Esophagus muscularis mucosa (tissue), 4 donors: ENCODE data around the gene GHRL. TPM values are rescaled to one million over a fixed set of nuclear protein-coding genes. Genes with fewer than 3 reads are reported as not detected.

ENCODE experiments used
- DNase-seq: peaks from one replicate; pipeline ENCODE4 v3.0.0-alpha.2; 2017; ENCODE audit errors: extremely low spot score
- H3K27ac ChIP-seq, 4 donors: fragments of 200-600 bp; sonication (generic); replicated peaks in 1 of 4; 1 replicate in 3 of 4; 2 replicates in 1 of 4; pipeline ENCODE4 v1.5.1; 2016 to 2019; ENCODE audit warnings: mild to moderate bottlenecking in 1 of 4
- H3K27me3 ChIP-seq, 4 donors: fragments of 200-600 bp; sonication (generic); one replicate each; pipeline versions ENCODE4 v1.5.1 to v1.6.0; 2016 to 2019
- H3K36me3 ChIP-seq, 4 donors: fragments of 200-600 bp; sonication (generic); one replicate each; pipeline ENCODE4 v1.5.1; 2016 to 2019
- H3K4me1 ChIP-seq, 4 donors: fragments of 200-600 bp; sonication (generic); one replicate each; pipeline ENCODE4 v1.5.1; 2016 to 2019
- H3K4me3 ChIP-seq, 4 donors: fragments of 200-600 bp; sonication (generic); 1 replicate in 2 of 4; 2 replicates in 2 of 4; pipeline ENCODE4 v1.5.1; 2016 to 2019; ENCODE audit warnings: mild to moderate bottlenecking in 4 of 4, moderate library complexity in 1 of 4
- H3K9me3 ChIP-seq, 4 donors: fragments of 200-600 bp; sonication (generic); 1 replicate in 3 of 4; 2 replicates in 1 of 4; pipeline ENCODE4 v1.5.1; 2016 to 2019
- CTCF ChIP-seq, 3 experiments: fragments of 200-600 bp in 2 of 3; fragments of 450-650 bp in 1 of 3; sonication (generic) in 2 of 3; IDR thresholded peaks; one replicate each; pipeline ENCODE4 v1.5.1; 2017 to 2019; ENCODE audit warnings: antibody characterized with exemption in 3 of 3, mild to moderate bottlenecking in 2 of 3, moderate library complexity in 1 of 3
- EP300 ChIP-seq: sonication (generic); formaldehyde crosslinking; IDR thresholded peaks from one replicate; pipeline ENCODE4 v1.6.1; 2017; ENCODE audit warnings: antibody characterized with exemption
- POLR2A ChIP-seq: fragments of 450-650 bp; IDR thresholded peaks from one replicate; pipeline ENCODE4 v1.6.1; 2017; ENCODE audit warnings: antibody characterized with exemption, moderate library complexity, mild to moderate bottlenecking, low read depth
- POLR2AphosphoS5 ChIP-seq, 2 donors: sonication (generic); formaldehyde crosslinking; IDR thresholded peaks; one replicate each; pipeline ENCODE4 v1.6.1; 2017; ENCODE audit warnings: antibody characterized with exemption in 2 of 2
- WGBS: methylation state at CpG from one replicate; pipeline ENCODE4 v1.1.5; 2018; 5-methylcytosine and 5-hydroxymethylcytosine counted together
- intact Hi-C: fragments of 100-400 bp; cut with DNase I; formaldehyde crosslinking; loops from one replicate; pipeline ENCODE4 v1.15.1; 2023
- total RNA-seq, 4 donors: library from RNA; depleted of rRNA; stranded (reverse); fragments of >200 nt; gene quantifications; one replicate each; pipeline versions ENCODE4 v1.1.0 to v1.2.1, GENCODE V29; 2016

Gene GHRL
- total RNA-seq, 4 donors from 2014 or later = 0.40 TPM; not detected in 3

- WGBS = 80% methylated on average over 4 of the region's 4 CpGs
- TF ChIP-seq POLR2AphosphoS5 (IDR thresholded peaks at IDR 0.05) (no peak), POLR2A (no peak), CTCF (IDR thresholded peaks at IDR 0.05) (no peak), EP300 (no peak)
- intact Hi-C loops = no loop called here
- no peak for DNase-seq
- Histone ChIP-seq H3K9me3 (no peaks in the 10 kb centered on the region), H3K36me3 (peaks cover 42 to 79% (median 76%) of the 10 kb centered on the region in 4 donors), H3K4me3 (no peak overlapping the region), H3K4me1 (peaks cover 12 to 34% (median 26%) of the 10 kb centered on the region in 4 donors), H3K27me3 (no peaks in the 10 kb centered on the region), H3K27ac (no peak overlapping the region)
These were observed 23.1 kb upstream of the GHRL start for GRCh38 chr3:10315771-10316344.

GRCh38 chr3:10315101-10315500, 22.4 kb upstream of the GHRL start:
- intact Hi-C loops = no loop called here
- WGBS = 90% methylated on average over 2 of the region's 14 CpGs
- no peak overlapping the region for H3K27ac ChIP-seq
- TF ChIP-seq CTCF (IDR thresholded peaks at IDR 0.05) (no peak), POLR2A (no peak), POLR2AphosphoS5 (IDR thresholded peaks at IDR 0.05) (no peak), EP300 (no peak)
- H3K4me1 ChIP-seq = peaks cover 9 to 29% (median 22%) of the 10 kb centered on the region in 4 donors
- H3K27me3 ChIP-seq = no peaks in the 10 kb centered on the region
- H3K36me3 ChIP-seq = peaks cover 44 to 86% (median 82%) of the 10 kb centered on the region in 4 donors
- no peaks in the 10 kb centered on the region for H3K9me3 ChIP-seq
- no peak overlapping the region for H3K4me3 ChIP-seq
- DNase-seq = no peak

GRCh38 chr3:10312861-10313260, 20.1 kb upstream of the GHRL start:
- intact Hi-C loops = no loop called here
- peaks cover 52 to 96% (median 90%) of the 10 kb centered on the region in 4 donors for H3K36me3 ChIP-seq
- no peak overlapping the region for H3K4me3 ChIP-seq
- no peak overlapping the region for H3K27ac ChIP-seq
- 79% methylated on average over 3 of the region's 3 CpGs for WGBS
- H3K4me1 ChIP-seq = peaks cover 0 to 9% (median 2%) of the 10 kb centered on the region in 4 donors
- no peaks in the 10 kb centered on the region for H3K9me3 ChIP-seq
- TF ChIP-seq POLR2A (no peak), POLR2AphosphoS5 (IDR thresholded peaks at IDR 0.05) (no peak), EP300 (no peak), CTCF (IDR thresholded peaks at IDR 0.05) (no peak)
- no peaks in the 10 kb centered on the region for H3K27me3 ChIP-seq
- DNase-seq = no peak

DNA sequence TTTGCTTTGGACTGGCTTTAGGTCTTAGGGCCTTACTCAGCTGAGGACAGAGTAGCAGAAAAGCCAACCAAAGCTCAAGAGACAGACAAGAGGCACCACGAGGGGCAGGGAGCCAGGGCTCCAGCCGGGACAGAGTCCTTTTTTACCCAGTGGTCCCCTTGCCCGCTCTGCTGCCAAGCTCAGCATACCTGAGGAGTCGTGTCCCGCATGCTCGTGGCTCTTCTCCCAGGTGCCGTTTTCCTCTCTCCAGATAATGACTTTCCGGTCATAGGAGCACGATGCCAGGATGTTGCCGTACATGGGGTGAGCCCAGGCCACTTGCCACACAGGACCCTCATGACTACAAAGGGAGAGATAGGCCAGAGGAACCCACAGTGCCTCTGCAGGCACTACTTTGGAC, 19.6 kb upstream of the GHRL start:
- peaks cover 53 to 96% (median 90%) of the 10 kb centered on the region in 4 donors for H3K36me3 ChIP-seq
- H3K9me3 ChIP-seq = no peaks in the 10 kb centered on the region
- peaks cover 0 to 4% (median 0%) of the 10 kb centered on the region in 4 donors for H3K4me1 ChIP-seq
- intact Hi-C loops = no loop called here
- no peak overlapping the region for H3K4me3 ChIP-seq
- TF ChIP-seq POLR2A = no peak
- TF ChIP-seq EP300 = no peak
- TF ChIP-seq CTCF (IDR thresholded peaks at IDR 0.05) = no peak
- no peak for TF ChIP-seq POLR2AphosphoS5 (IDR thresholded peaks at IDR 0.05)
- DNase-seq = no peak
- no peak overlapping the region for H3K27ac ChIP-seq
- WGBS = 79% methylated on average over 10 of the region's 10 CpGs
- no peaks in the 10 kb centered on the region for H3K27me3 ChIP-seq

- intact Hi-C loops = no loop called here
- WGBS = 89% methylated on average over 8 of the region's 13 CpGs
- H3K4me1 ChIP-seq = no peaks in the 10 kb centered on the region
- H3K27ac ChIP-seq = no peak overlapping the region
- no peaks in the 10 kb centered on the region for H3K27me3 ChIP-seq
- H3K36me3 ChIP-seq = peaks cover 54 to 98% (median 90%) of the 10 kb centered on the region in 4 donors
- TF ChIP-seq CTCF (IDR thresholded peaks at IDR 0.05) (no peak), POLR2AphosphoS5 (IDR thresholded peaks at IDR 0.05) (no peak), POLR2A (no peak), EP300 (no peak)
- DNase-seq = no peak
- H3K9me3 ChIP-seq = no peaks in the 10 kb centered on the region
- no peak overlapping the region for H3K4me3 ChIP-seq
These were observed 19.0 kb upstream of the GHRL start for GRCh38 chr3:10311710-10312109.
